Measurements from ENCODE around the gene TPP2.

Gene TPP2

DNA sequence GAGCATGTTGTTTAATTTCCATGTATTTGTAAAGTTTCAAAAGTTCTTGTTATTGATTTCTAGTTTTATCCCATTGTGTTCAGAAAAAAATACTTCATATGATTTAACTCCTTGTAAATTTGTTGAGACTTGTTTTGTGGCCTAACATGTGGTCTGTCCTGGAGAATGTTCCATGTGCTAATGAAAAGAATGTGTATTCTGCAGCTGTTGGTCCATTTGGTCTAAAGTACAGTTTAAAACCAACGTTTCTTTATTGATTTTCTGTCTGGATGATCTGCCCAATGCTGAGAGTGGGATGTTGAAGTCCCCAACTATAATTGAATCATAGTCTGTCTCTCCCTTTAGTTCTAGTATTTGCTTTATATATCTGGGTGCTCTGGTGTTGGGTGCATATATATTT, 34.9 kb upstream of the TPP2 start:
- Histone ChIP-seq H3K36me3 (no peaks in the 10 kb centered on the region), H3K9me3 (no peaks in the 10 kb centered on the region), H3K4me1 (no peaks in the 10 kb centered on the region), H3K27me3 (no peaks in the 10 kb centered on the region), H3K4me3 (ENCODE audit: low read depth, low read length) (no peak overlapping the region)
- TF ChIP-seq, protein P1, sequence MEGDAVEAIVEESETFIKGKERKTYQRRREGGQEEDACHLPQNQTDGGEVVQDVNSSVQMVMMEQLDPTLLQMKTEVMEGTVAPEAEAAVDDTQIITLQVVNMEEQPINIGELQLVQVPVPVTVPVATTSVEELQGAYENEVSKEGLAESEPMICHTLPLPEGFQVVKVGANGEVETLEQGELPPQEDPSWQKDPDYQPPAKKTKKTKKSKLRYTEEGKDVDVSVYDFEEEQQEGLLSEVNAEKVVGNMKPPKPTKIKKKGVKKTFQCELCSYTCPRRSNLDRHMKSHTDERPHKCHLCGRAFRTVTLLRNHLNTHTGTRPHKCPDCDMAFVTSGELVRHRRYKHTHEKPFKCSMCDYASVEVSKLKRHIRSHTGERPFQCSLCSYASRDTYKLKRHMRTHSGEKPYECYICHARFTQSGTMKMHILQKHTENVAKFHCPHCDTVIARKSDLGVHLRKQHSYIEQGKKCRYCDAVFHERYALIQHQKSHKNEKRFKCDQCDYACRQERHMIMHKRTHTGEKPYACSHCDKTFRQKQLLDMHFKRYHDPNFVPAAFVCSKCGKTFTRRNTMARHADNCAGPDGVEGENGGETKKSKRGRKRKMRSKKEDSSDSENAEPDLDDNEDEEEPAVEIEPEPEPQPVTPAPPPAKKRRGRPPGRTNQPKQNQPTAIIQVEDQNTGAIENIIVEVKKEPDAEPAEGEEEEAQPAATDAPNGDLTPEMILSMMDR (IDR thresholded peaks at IDR 0.05; ENCODE audit: low read depth, low read length) = no peak
- no peak for DNase-seq

DNA sequence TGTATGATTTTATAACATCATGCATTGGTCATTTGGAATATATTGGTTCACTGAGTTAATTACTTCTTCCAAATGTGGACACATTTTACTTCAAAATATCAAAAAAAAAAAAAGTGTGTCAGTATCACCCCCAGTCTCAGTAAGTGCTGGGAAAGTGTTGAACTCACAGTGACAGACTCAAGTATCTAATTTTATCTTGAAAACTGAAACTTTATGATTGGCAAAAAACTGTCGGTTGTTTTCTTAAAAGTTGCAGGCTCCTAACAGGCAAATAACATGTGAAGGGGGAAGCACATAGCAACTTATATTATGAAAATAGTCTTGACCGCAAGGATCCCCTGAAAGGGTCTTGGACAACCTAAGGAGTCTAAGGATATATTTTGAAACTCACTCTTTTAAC, 33.5 kb upstream of the TPP2 start:
- TF ChIP-seq, protein P1 (IDR thresholded peaks at IDR 0.05; ENCODE audit: low read depth, low read length) = no peak
- H3K4me3 ChIP-seq (ENCODE audit: low read depth, low read length) = no peak overlapping the region

DNA sequence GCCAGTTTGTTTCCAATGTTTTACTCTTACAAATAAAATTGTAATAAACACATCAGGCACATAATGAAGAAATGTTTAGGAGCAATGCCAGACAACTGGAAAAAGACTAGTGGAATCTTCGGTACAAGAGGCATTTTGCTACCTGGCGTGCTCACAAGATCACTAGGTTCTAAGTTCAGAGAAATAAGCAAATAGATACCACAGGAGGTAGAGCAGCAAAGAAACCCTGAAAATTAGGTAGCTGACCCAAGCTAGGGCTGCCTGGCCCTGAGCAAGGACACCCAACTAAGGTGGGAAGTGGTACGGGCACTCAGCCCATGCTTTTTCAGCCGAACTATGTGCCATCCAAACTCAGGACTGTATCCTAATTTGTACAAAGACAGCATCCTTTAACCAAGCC, 32.2 kb upstream of the TPP2 start:
- DNase-seq = no peak
- TF ChIP-seq, protein P1 (IDR thresholded peaks at IDR 0.05; ENCODE audit: low read depth, low read length) = no peak
- no peaks in the 10 kb centered on the region for H3K9me3 ChIP-seq
- H3K36me3 ChIP-seq = no peaks in the 10 kb centered on the region
- no peak overlapping the region for H3K4me3 ChIP-seq (ENCODE audit: low read depth, low read length)
- no peaks in the 10 kb centered on the region; the same call in 1 of the 2 replicates for H3K4me1 ChIP-seq
- no peaks in the 10 kb centered on the region for H3K27me3 ChIP-seq

More for the DNA sequence above, 33.5 kb upstream of the TPP2 start:
- H3K36me3 ChIP-seq = no peaks in the 10 kb centered on the region
- H3K4me1 ChIP-seq = no peaks in the 10 kb centered on the region
- H3K9me3 ChIP-seq = no peaks in the 10 kb centered on the region
- H3K27me3 ChIP-seq = no peaks in the 10 kb centered on the region
- no peak for DNase-seq

DNA sequence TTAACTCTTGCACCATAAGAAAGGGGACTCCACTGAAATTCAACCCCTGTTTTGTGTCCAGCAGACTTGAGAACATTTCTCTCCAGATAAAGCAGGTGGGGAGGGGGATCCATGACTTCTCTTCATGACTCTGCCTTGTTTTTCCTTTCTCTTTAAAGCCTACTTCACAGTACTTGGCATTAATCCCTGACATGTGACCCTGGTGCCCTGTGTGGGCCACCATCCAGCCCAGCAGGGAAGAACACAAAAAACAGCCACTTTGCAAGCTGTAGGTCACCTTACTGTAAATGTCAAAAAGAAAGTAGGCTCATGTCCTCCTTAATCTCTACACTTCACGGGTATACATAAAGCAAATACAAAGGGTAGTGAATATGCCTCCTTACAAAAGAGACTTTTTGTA, 30.3 kb upstream of the TPP2 start:
- Histone ChIP-seq H3K9me3 (no peaks in the 10 kb centered on the region), H3K4me3 (ENCODE audit: low read depth, low read length) (no peak overlapping the region), H3K4me1 (peaks cover 7% of the 10 kb centered on the region), H3K27me3 (no peaks in the 10 kb centered on the region), H3K36me3 (no peaks in the 10 kb centered on the region)
- no peak for DNase-seq
- TF ChIP-seq, protein P1 (IDR thresholded peaks at IDR 0.05; ENCODE audit: low read depth, low read length) = no peak

- H3K4me1 ChIP-seq = peaks cover 7% of the 10 kb centered on the region
- TF ChIP-seq, protein P1 (IDR thresholded peaks at IDR 0.05; ENCODE audit: low read depth, low read length) = no peak
- no peaks in the 10 kb centered on the region for H3K27me3 ChIP-seq
- H3K36me3 ChIP-seq = no peaks in the 10 kb centered on the region
- no peak for DNase-seq
- no peaks in the 10 kb centered on the region for H3K9me3 ChIP-seq
- H3K4me3 ChIP-seq (ENCODE audit: low read depth, low read length) = no peak overlapping the region
Observed at GRCh38 chr13:102567857-102568256, 28.9 kb upstream of the TPP2 start.

GRCh38 chr13:102569488-102569887, 27.3 kb upstream of the TPP2 start:
- no peaks in the 10 kb centered on the region for H3K9me3 ChIP-seq

More at GRCh38 chr13:102569488-102569887, 27.3 kb upstream of the TPP2 start:
- Histone ChIP-seq H3K36me3 (no peaks in the 10 kb centered on the region), H3K27me3 (no peaks in the 10 kb centered on the region), H3K4me3 (ENCODE audit: low read depth, low read length) (no peak overlapping the region), H3K4me1 (peaks cover 7% of the 10 kb centered on the region)
- no peak for DNase-seq
- TF ChIP-seq, protein P1 (IDR thresholded peaks at IDR 0.05; ENCODE audit: low read depth, low read length) = no peak
